Sigmoid colon (tissue), 4 donors: ENCODE results near the gene TRPM3.

Experiments
- POLR2A ChIP-seq, 2 donors: fragments of 450-650 bp; IDR thresholded peaks; one replicate each; pipeline ENCODE4 v1.6.1; 2016; ENCODE audit warnings: antibody characterized with exemption in 2 of 2, mild to moderate bottlenecking in 2 of 2, moderate library complexity in 2 of 2
- POLR2AphosphoS5 ChIP-seq, 4 donors: sonication (generic); formaldehyde crosslinking; IDR thresholded peaks; one replicate each; pipeline ENCODE4 v1.6.1; 2017; ENCODE audit warnings: antibody characterized with exemption in 4 of 4
- TF ChIP-seq, protein P1 (sequence below), 4 experiments: fragments of 450-650 bp in 3 of 4; fragments of 200-600 bp in 1 of 4; IDR thresholded peaks; one replicate each; pipeline ENCODE4 v1.5.1; 2016 to 2019; ENCODE audit warnings: antibody characterized with exemption in 4 of 4, mild to moderate bottlenecking in 3 of 4, moderate library complexity in 2 of 4

DNA sequence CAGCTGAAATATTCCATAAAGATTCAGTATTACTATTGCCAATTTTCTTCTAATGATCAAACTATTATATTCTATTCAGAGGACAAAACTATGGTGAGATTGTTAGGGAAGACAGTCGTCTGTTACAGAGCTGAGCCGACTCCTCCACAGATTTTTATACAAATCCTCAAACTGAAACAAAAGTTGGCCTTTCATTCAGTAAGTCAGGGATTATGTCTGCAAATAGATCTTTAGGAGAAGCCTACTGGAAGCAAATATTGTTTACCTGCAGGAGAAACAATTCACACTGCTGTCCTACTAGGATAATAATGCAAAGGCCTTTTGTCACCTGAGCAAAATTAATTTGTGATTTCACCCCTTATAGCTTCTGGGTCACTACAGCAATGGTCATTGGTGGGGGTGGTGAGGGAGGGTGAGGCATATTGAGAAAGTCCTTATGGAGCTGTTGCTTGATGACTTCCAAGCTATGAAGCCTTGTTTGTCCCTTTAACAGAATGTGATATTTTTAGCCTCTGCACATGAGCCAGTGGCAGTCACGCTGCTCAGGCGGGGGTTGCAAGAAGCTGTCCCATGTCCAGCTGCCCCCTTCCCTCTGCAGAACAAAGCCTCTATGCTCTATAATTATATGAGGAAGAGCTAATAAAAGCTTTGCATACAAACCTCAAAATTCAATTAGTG, 506.5 kb downstream of the TRPM3 start:
- TF ChIP-seq, protein P1, sequence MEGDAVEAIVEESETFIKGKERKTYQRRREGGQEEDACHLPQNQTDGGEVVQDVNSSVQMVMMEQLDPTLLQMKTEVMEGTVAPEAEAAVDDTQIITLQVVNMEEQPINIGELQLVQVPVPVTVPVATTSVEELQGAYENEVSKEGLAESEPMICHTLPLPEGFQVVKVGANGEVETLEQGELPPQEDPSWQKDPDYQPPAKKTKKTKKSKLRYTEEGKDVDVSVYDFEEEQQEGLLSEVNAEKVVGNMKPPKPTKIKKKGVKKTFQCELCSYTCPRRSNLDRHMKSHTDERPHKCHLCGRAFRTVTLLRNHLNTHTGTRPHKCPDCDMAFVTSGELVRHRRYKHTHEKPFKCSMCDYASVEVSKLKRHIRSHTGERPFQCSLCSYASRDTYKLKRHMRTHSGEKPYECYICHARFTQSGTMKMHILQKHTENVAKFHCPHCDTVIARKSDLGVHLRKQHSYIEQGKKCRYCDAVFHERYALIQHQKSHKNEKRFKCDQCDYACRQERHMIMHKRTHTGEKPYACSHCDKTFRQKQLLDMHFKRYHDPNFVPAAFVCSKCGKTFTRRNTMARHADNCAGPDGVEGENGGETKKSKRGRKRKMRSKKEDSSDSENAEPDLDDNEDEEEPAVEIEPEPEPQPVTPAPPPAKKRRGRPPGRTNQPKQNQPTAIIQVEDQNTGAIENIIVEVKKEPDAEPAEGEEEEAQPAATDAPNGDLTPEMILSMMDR (IDR thresholded peaks at IDR 0.05): no peak
- TF ChIP-seq POLR2AphosphoS5 (IDR thresholded peaks at IDR 0.05): no peak
- TF ChIP-seq POLR2A (IDR thresholded peaks at IDR 0.05): no peak
